Endothelial cell of umbilical vein (primary cell): ENCODE data around the gene MCTP1.

Experiments
- MYC ChIP-seq: IDR thresholded peaks from one replicate; pipeline ENCODE4 v1.6.1; 2011; ENCODE audit warnings: mild to moderate bottlenecking, low read depth, low read length
- POLR2A ChIP-seq: IDR thresholded peaks from 2 replicates; pipeline ENCODE4 v1.6.1; 2012; ENCODE audit warnings: low read depth, mild to moderate bottlenecking, control low read depth, low read length

DNA sequence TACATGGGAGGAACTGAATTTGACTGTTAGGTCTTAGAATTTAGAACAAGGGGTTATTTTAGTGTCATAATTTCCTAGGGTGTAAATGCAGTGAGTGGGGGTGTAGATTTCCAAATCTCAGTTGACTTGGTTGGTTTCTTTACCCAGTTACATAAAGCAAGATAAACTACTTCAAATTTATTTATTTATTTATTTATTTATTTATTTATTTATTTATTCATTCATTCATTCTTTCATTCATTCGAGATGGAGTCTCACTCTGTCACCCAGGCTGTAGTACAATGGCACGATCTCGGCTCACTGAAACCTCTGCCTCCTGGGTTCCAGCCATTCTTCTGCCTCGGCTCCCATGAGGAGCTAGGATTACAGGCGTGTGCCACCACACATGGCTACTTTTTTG lies 466.0 kb downstream of the MCTP1 start:
- TF ChIP-seq MYC (no peak), POLR2A (no peak)
